Spinal cord (tissue), 10 donors: ENCODE results near the gene CCDC60. TPM values are rescaled to one million over a fixed set of nuclear protein-coding genes. Genes with fewer than 3 reads are reported as not detected.
A peak's percentile ranks its signal among the peaks of the same experiment; 100 is the strongest.

Experiments
- DNase-seq, 6 donors: peaks; one replicate each; pipeline versions ENCODE4 v3.0.0 to v3.0.0-alpha.2; 2013 to 2015; ENCODE audit warnings: low spot score in 6 of 6, low read depth in 4 of 6
- H3K27ac ChIP-seq: one replicate; pipeline ENCODE4 v1.5.1; 2013; ENCODE audit warnings: low read depth, low read length, control low read depth
- H3K27me3 ChIP-seq: one replicate; pipeline ENCODE4 v1.6.1; 2013; ENCODE audit warnings: low read length; ENCODE audit not compliant: control insufficient read depth, insufficient read depth
- H3K36me3 ChIP-seq: one replicate; pipeline ENCODE4 v1.6.1; 2013; ENCODE audit warnings: low read length; ENCODE audit not compliant: control insufficient read depth, insufficient read depth
- H3K4me1 ChIP-seq: one replicate; pipeline ENCODE4 v1.6.1; 2013; ENCODE audit warnings: low read length; ENCODE audit not compliant: control insufficient read depth, insufficient read depth
- H3K4me3 ChIP-seq: one replicate; pipeline ENCODE4 v1.5.1; 2013; ENCODE audit warnings: low read depth, low read length, control low read depth
- H3K9me3 ChIP-seq: one replicate; pipeline ENCODE4 v1.6.1; 2013; ENCODE audit warnings: low read length; ENCODE audit not compliant: control insufficient read depth, insufficient read depth
- WGBS: methylation state at CpG from one replicate; pipeline ENCODE4 v1.1.5; 2013; ENCODE audit warnings: missing lambda C conversion rate; ENCODE audit not compliant: insufficient coverage; 5-methylcytosine and 5-hydroxymethylcytosine counted together
- long read RNA-seq, 4 donors: transcript quantifications; one replicate each; lab custom pipeline, GENCODE V29; 2026
- polyA plus RNA-seq, 2 donors: library from polyadenylated mRNA; unstranded; fragments of 120-200 nt; gene quantifications; one replicate each; pipeline ENCODE4 v1.2.1, GENCODE V29; 2013; ENCODE audit not compliant: insufficient read length in 2 of 2
- total RNA-seq, 2 donors: library from RNA; depleted of rRNA in 1 of 2; stranded (reverse); fragments of 120-200 nt in 1 of 2; fragments of >200 nt in 1 of 2; gene quantifications; one replicate each; pipeline versions ENCODE4 v1.2.3 to v1.2.4, GENCODE V29; 2013 to 2014
- donor health status: healthy.

Gene CCDC60
- total RNA-seq: 1 to 10 TPM in 1 of 2 donors, under 1 TPM in 1; 0.50 to 3.7 TPM
- under 1 TPM; 0.86 to 0.92 TPM for polyA plus RNA-seq
- long read RNA-seq, donor 1: 0 reads
- long read RNA-seq, donor 2: 0 reads
- long read RNA-seq, donor 3: 0 reads
- long read RNA-seq, donor 4: 0 reads

GRCh38 chr12:119334430-119335170, at the start of gene CCDC60:
CCDC60 (plus strand) TSS chr12:119334729; CDS start chr12:119335177, 448 bp downstream.
- no peak within 1 kb of the TSS for H3K4me3 ChIP-seq
- H3K27ac ChIP-seq: no peak within 1 kb of the TSS
- H3K36me3 ChIP-seq: no peaks in the 10 kb centered on the region
- 17% methylated on average over 17 of the region's 26 CpGs for whole genome bisulfite sequencing
- H3K27me3 ChIP-seq: no peaks in the 10 kb centered on the region
- no peak for DNase-seq
- no peaks in the 10 kb centered on the region for H3K9me3 ChIP-seq
- H3K4me1 ChIP-seq: no peaks in the 10 kb centered on the region

GRCh38 chr12:119288576-119288975, 46.0 kb upstream of the CCDC60 start:
- 1% methylated on average over 5 of the region's 11 CpGs for WGBS
- no peak overlapping the region for H3K4me3 ChIP-seq
- no peaks in the 10 kb centered on the region for H3K36me3 ChIP-seq
- H3K4me1 ChIP-seq: no peaks in the 10 kb centered on the region
- H3K27ac ChIP-seq: no peak overlapping the region
- no peaks in the 10 kb centered on the region for H3K9me3 ChIP-seq
- H3K27me3 ChIP-seq: no peaks in the 10 kb centered on the region
- DNase-seq: peak in 4 of 6 donors; percentile 43 to 95 (median 60)

- no peak for DNase-seq
- Histone ChIP-seq H3K27ac (no peak overlapping the region), H3K4me1 (no peaks in the 10 kb centered on the region), H3K9me3 (no peaks in the 10 kb centered on the region), H3K27me3 (no peaks in the 10 kb centered on the region), H3K4me3 (no peak overlapping the region), H3K36me3 (no peaks in the 10 kb centered on the region)
- WGBS: 59% methylated on average over 3 of the region's 6 CpGs
Measured at GRCh38 chr12:119292893-119293630, 41.5 kb upstream of the CCDC60 start.

- DNase-seq: peak in 1 of 6 donors; percentile 28
- Histone ChIP-seq H3K36me3 (no peaks in the 10 kb centered on the region), H3K9me3 (no peaks in the 10 kb centered on the region), H3K27ac (no peak overlapping the region), H3K27me3 (no peaks in the 10 kb centered on the region), H3K4me1 (no peaks in the 10 kb centered on the region), H3K4me3 (no peak overlapping the region)
- 61% methylated on average over 2 of the region's 5 CpGs for WGBS
Measured at GRCh38 chr12:119294211-119294610, 40.3 kb upstream of the CCDC60 start.

GRCh38 chr12:119296535-119296934, 38.0 kb upstream of the CCDC60 start:
- DNase-seq: no peak
- H3K9me3 ChIP-seq: no peaks in the 10 kb centered on the region
- no peaks in the 10 kb centered on the region for H3K27me3 ChIP-seq
- no peaks in the 10 kb centered on the region for H3K4me1 ChIP-seq
- 83% methylated on average over 1 of the region's 2 CpGs for WGBS
- no peak overlapping the region for H3K27ac ChIP-seq
- H3K4me3 ChIP-seq: no peak overlapping the region
- no peaks in the 10 kb centered on the region for H3K36me3 ChIP-seq

GRCh38 chr12:119299130-119299529, 35.4 kb upstream of the CCDC60 start:
- Histone ChIP-seq H3K27me3 (no peaks in the 10 kb centered on the region), H3K4me3 (no peak overlapping the region), H3K27ac (no peak overlapping the region), H3K36me3 (no peaks in the 10 kb centered on the region), H3K9me3 (no peaks in the 10 kb centered on the region), H3K4me1 (peaks cover 9% of the 10 kb centered on the region)
- no peak for DNase-seq

- Histone ChIP-seq H3K27ac (no peak overlapping the region), H3K4me1 (peaks cover 9% of the 10 kb centered on the region), H3K36me3 (no peaks in the 10 kb centered on the region), H3K4me3 (no peak overlapping the region), H3K9me3 (no peaks in the 10 kb centered on the region), H3K27me3 (no peaks in the 10 kb centered on the region)
- no peak for DNase-seq
- WGBS: 56% methylated on average over 4 of the region's 9 CpGs
Measured at GRCh38 chr12:119301379-119301778, 33.1 kb upstream of the CCDC60 start.

GRCh38 chr12:119302451-119303080, 32.0 kb upstream of the CCDC60 start:
- no peak overlapping the region for H3K27ac ChIP-seq
- H3K4me1 ChIP-seq: peaks cover 9% of the 10 kb centered on the region
- no peaks in the 10 kb centered on the region for H3K27me3 ChIP-seq
- WGBS: 30% methylated on average over 6 of the region's 7 CpGs
- no peaks in the 10 kb centered on the region for H3K36me3 ChIP-seq
- H3K4me3 ChIP-seq: no peak overlapping the region
- DNase-seq: peak in 2 of 6 donors; percentile 51 to 77
- H3K9me3 ChIP-seq: no peaks in the 10 kb centered on the region

GRCh38 chr12:119306593-119306992, 27.9 kb upstream of the CCDC60 start:
- no peaks in the 10 kb centered on the region for H3K36me3 ChIP-seq
- 33% methylated on average over 2 of the region's 6 CpGs for WGBS
- no peak for DNase-seq

More at GRCh38 chr12:119306593-119306992, 27.9 kb upstream of the CCDC60 start:
- no peak overlapping the region for H3K4me3 ChIP-seq
- no peaks in the 10 kb centered on the region for H3K27me3 ChIP-seq
- no peak overlapping the region for H3K27ac ChIP-seq
- H3K9me3 ChIP-seq: no peaks in the 10 kb centered on the region
- peaks cover 18% of the 10 kb centered on the region for H3K4me1 ChIP-seq
